HG03439 (cell line): Measurements from ENCODE around the gene CTNND2.

Experiments used
- ATAC-seq: cut with Tn5 transposase; IDR thresholded peaks from one replicate; pipeline ENCODE4 v1.9.1; 2021; ENCODE audit warnings: mild to moderate bottlenecking, moderate library complexity; ENCODE audit not compliant: unreplicated experiment

CTNND2 gene

GRCh38 chr5:11790201-11790600 is 114.0 kb downstream of the CTNND2 start:
- no peak for ATAC-seq

- no peak for ATAC-seq
Measured at GRCh38 chr5:11785771-11786352, 118.4 kb downstream of the CTNND2 start.

GRCh38 chr5:11780641-11781345 is 123.5 kb downstream of the CTNND2 start:
- no peak for ATAC-seq

GRCh38 chr5:11777096-11777495 is 127.2 kb downstream of the CTNND2 start:
- ATAC-seq, result no peak

GRCh38 chr5:11770310-11770709 is 133.9 kb downstream of the CTNND2 start:
- ATAC-seq, result no peak

- no peak for ATAC-seq
Measured at GRCh38 chr5:11760934-11761603, 143.2 kb downstream of the CTNND2 start.

- ATAC-seq, result no peak
Measured at GRCh38 chr5:11758321-11758720, 145.9 kb downstream of the CTNND2 start.

- no peak for ATAC-seq
Measured at GRCh38 chr5:11757661-11758060, 146.6 kb downstream of the CTNND2 start.

- ATAC-seq, result no peak
Measured at GRCh38 chr5:11737010-11737409, 167.2 kb downstream of the CTNND2 start.

GRCh38 chr5:11734369-11734768 is 169.9 kb downstream of the CTNND2 start:
- no peak for ATAC-seq

GRCh38 chr5:11733840-11734192 is 170.4 kb downstream of the CTNND2 start:
- no peak for ATAC-seq

GRCh38 chr5:11733185-11733839 is 170.9 kb downstream of the CTNND2 start:
- no peak for ATAC-seq

GRCh38 chr5:11724940-11725339 is 179.3 kb downstream of the CTNND2 start:
- ATAC-seq, result no peak

GRCh38 chr5:11719888-11720481 is 184.3 kb downstream of the CTNND2 start:
- ATAC-seq, result no peak

GRCh38 chr5:11715461-11716196 is 188.6 kb downstream of the CTNND2 start:
- ATAC-seq, result no peak

- ATAC-seq, result no peak
Measured at GRCh38 chr5:11711932-11712331, 192.3 kb downstream of the CTNND2 start.

- no peak for ATAC-seq
Measured at GRCh38 chr5:11709021-11709420, 195.2 kb downstream of the CTNND2 start.

GRCh38 chr5:11704916-11705315 is 199.3 kb downstream of the CTNND2 start:
- ATAC-seq, result no peak

GRCh38 chr5:11700391-11700790 is 203.9 kb downstream of the CTNND2 start:
- ATAC-seq, result no peak

- ATAC-seq, result no peak
Measured at GRCh38 chr5:11692636-11693035, 211.6 kb downstream of the CTNND2 start.

GRCh38 chr5:11687498-11687897 is 216.7 kb downstream of the CTNND2 start:
- ATAC-seq, result no peak
